Measurements from ENCODE around the gene PAPLN.
"Not testable (repeated sequence)": the region's sequence is repeated elsewhere in the genome, so short reads cannot be mapped to it uniquely, and the experiment has no call there.

The PAPLN gene, protein sequence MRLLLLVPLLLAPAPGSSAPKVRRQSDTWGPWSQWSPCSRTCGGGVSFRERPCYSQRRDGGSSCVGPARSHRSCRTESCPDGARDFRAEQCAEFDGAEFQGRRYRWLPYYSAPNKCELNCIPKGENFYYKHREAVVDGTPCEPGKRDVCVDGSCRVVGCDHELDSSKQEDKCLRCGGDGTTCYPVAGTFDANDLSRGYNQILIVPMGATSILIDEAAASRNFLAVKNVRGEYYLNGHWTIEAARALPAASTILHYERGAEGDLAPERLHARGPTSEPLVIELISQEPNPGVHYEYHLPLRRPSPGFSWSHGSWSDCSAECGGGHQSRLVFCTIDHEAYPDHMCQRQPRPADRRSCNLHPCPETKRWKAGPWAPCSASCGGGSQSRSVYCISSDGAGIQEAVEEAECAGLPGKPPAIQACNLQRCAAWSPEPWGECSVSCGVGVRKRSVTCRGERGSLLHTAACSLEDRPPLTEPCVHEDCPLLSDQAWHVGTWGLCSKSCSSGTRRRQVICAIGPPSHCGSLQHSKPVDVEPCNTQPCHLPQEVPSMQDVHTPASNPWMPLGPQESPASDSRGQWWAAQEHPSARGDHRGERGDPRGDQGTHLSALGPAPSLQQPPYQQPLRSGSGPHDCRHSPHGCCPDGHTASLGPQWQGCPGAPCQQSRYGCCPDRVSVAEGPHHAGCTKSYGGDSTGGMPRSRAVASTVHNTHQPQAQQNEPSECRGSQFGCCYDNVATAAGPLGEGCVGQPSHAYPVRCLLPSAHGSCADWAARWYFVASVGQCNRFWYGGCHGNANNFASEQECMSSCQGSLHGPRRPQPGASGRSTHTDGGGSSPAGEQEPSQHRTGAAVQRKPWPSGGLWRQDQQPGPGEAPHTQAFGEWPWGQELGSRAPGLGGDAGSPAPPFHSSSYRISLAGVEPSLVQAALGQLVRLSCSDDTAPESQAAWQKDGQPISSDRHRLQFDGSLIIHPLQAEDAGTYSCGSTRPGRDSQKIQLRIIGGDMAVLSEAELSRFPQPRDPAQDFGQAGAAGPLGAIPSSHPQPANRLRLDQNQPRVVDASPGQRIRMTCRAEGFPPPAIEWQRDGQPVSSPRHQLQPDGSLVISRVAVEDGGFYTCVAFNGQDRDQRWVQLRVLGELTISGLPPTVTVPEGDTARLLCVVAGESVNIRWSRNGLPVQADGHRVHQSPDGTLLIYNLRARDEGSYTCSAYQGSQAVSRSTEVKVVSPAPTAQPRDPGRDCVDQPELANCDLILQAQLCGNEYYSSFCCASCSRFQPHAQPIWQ

DNA sequence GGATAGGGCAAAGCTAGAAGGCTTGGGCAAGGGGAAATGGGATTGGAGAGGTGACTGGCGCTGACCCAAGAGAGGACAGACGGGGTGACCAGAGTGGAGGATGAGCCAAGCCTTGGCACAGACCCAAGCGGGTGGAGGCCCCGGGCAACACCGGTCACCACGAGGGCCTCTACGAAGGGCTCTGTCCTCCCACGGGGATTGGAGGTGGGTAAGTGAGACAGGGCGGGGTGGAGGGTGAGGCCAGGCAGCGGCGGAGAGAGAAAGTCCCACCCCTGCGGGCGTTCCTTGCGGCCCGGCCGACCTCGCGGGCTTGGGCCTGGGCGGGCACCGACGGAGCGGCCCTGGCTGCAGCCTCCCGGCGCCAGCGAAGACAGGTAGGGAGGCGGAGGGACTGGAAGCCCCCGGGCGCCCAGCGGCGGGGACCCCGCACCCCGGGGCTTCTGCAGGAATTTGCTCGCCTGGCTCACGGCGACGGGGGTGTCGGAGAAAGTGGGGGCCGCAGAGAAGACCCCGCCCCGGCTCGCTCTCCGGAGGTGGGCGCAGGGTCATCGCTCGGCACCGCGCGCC lies at the start of gene PAPLN:
PAPLN (plus strand) TSS at position 288 of the 567 bp plus-strand sequence. CDS start 2,273 bp downstream, outside the sequence.
- POLR2A ChIA-PET (ENCODE audit: low non-redundant PET): no interaction called here
- CTCF ChIA-PET: no interaction called here
- no peak for TF ChIP-seq CTCF (conservative IDR thresholded peaks at IDR 0.05; ENCODE audit: low read depth)
- peak; percentile 44 for DNase-seq (ENCODE audit: low spot score)
- H3K27ac ChIP-seq: peak within 1 kb of the TSS; percentile 57

- H3K27ac ChIP-seq: no peak overlapping the region
- ChIA-PET POLR2A (ENCODE audit: low non-redundant PET) (no interaction called here), CTCF (no interaction called here)
- DNase-seq (ENCODE audit: low spot score): peak; percentile 8
- no peak for TF ChIP-seq CTCF (conservative IDR thresholded peaks at IDR 0.05; ENCODE audit: low read depth)
Observed at GRCh38 chr14:73188501-73188911, 48.8 kb upstream of the PAPLN start.

GRCh38 chr14:73189651-73190050 lies 47.7 kb upstream of the PAPLN start:
- POLR2A ChIA-PET (ENCODE audit: low non-redundant PET): no interaction called here
- TF ChIP-seq CTCF (conservative IDR thresholded peaks at IDR 0.05; ENCODE audit: low read depth): no peak
- DNase-seq (ENCODE audit: low spot score): no peak
- CTCF ChIA-PET: no interaction called here
- H3K27ac ChIP-seq: no peak overlapping the region

DNA sequence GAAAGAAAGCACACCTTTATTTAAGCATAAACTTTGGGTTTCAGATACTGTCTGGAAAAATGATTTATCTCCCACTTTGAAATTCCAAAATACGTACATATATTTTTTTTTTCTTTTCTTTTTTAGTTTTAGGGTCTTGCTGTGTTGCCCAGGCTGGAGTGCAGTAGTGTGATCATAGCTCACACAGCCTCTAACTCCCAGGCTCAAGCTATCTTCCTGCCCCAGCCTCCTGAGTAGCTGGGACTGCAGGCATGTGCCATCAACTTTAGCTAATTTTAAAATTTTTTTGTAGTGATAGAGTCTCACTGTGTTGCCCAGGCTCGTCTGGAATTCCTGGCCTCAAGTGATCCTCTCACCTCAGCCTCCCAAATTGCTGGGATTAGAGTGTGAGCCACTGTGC lies 45.9 kb upstream of the PAPLN start:
- H3K27ac ChIP-seq: no peak overlapping the region
- TF ChIP-seq CTCF (conservative IDR thresholded peaks at IDR 0.05; ENCODE audit: low read depth): no peak
- DNase-seq (ENCODE audit: low spot score): no peak
- ChIA-PET CTCF (interaction anchor here (0.5 to 0.7 kb wide), 2 partner anchors 38 to 220 kb away, joined by 3 read pairs; no protein-coding TSS in a partner anchor), POLR2A (ENCODE audit: low non-redundant PET) (no interaction called here)

DNA sequence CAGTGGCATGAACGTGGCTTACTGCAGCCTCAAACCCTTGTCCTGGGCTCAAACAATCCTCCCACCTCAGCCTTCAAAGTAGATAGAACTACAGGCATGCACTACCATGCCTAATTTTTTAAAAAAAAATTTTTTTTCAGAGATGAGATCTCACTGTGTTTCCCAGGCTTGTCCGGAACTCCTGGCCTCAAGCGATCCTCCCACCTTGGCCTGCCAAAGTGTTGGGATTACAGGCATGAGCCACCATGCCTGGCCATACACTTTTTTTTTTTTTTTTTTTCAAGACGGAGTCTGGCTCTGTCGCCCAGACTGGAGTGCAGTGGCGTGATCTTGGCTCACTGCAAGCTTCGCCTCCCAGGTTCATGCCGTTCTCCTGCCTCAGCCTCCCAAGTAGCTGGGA lies 43.0 kb upstream of the PAPLN start:
- POLR2A ChIA-PET (ENCODE audit: low non-redundant PET); H3K27ac ChIP-seq; DNase-seq (ENCODE audit: low spot score); CTCF ChIA-PET: not testable (repeated sequence)

GRCh38 chr14:73198253-73198652 lies 39.1 kb upstream of the PAPLN start:
- no peak for TF ChIP-seq CTCF (conservative IDR thresholded peaks at IDR 0.05; ENCODE audit: low read depth)
- CTCF ChIA-PET: interaction anchor here (0.6 kb wide), 2 partner anchors 56 to 440 kb away, joined by 3 to 4 read pairs; no protein-coding TSS in a partner anchor
- POLR2A ChIA-PET (ENCODE audit: low non-redundant PET): no interaction called here

More at GRCh38 chr14:73198253-73198652, 39.1 kb upstream of the PAPLN start:
- no peak overlapping the region for H3K27ac ChIP-seq
- no peak for DNase-seq (ENCODE audit: low spot score)

All from RWPE1 (cell line).